ENCODE results near the gene POMGNT1. TPM values are rescaled to one million over a fixed set of nuclear protein-coding genes. Genes with fewer than 3 reads are reported as not detected.
A peak's percentile ranks its signal among the peaks of the same experiment; 100 is the strongest.
"Not testable (repeated sequence)": the region's sequence is repeated elsewhere in the genome, so short reads cannot be mapped to it uniquely, and the experiment has no call there.

Gene POMGNT1
- total and polyA plus RNA-seq, 10 donors = 21.6 to 59.5 (median 32.4) TPM

DNA sequence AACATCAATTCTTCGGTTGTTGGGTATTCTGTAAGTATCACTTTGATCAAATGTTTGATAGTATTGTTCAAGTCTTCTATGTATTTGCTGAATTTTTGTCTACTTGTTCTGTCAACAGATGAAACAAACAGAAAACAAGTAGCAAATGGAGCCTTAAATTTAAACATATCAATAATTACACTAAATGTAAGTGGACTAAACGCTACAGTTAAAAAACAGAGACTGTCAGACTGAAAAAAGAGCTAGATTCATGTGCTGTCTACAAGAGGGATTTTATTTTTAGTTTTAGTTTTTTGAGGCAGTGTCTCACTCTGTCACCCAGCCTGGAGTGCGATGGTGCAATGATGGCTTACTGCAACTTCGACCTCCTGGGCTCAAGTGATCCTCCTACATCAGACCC is 38.6 kb upstream of the POMGNT1 start:
- peaks cover 0 to 21% (median 14%) of the 10 kb centered on the region in 8 donors for H3K9me3 ChIP-seq
- DNase-seq = no peak
- H3K27me3 ChIP-seq (replicated peaks in 1 of 7) = no peaks in the 10 kb centered on the region
- WGBS, 5 donors = 88 to 95% (median 92%) methylated on average over 4 of the region's 4 CpGs
- no peaks in the 10 kb centered on the region for H3K36me3 ChIP-seq
- no peak overlapping the region for H3K27ac ChIP-seq
- TF ChIP-seq, protein P1, sequence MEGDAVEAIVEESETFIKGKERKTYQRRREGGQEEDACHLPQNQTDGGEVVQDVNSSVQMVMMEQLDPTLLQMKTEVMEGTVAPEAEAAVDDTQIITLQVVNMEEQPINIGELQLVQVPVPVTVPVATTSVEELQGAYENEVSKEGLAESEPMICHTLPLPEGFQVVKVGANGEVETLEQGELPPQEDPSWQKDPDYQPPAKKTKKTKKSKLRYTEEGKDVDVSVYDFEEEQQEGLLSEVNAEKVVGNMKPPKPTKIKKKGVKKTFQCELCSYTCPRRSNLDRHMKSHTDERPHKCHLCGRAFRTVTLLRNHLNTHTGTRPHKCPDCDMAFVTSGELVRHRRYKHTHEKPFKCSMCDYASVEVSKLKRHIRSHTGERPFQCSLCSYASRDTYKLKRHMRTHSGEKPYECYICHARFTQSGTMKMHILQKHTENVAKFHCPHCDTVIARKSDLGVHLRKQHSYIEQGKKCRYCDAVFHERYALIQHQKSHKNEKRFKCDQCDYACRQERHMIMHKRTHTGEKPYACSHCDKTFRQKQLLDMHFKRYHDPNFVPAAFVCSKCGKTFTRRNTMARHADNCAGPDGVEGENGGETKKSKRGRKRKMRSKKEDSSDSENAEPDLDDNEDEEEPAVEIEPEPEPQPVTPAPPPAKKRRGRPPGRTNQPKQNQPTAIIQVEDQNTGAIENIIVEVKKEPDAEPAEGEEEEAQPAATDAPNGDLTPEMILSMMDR (IDR thresholded peaks at IDR 0.05 in 8 of 11, conservative IDR thresholded peaks at IDR 0.05 in 3 of 11) = no peak
- TF ChIP-seq POLR2A (IDR thresholded peaks at IDR 0.05) (no peak), POLR2AphosphoS5 (IDR thresholded peaks at IDR 0.05) (no peak)
- intact Hi-C loops (cut with DNase I; ENCODE audit: low total_unique reads) = no loop called here
- no peak overlapping the region for H3K4me3 ChIP-seq
- no peaks in the 10 kb centered on the region for H3K4me1 ChIP-seq

DNA sequence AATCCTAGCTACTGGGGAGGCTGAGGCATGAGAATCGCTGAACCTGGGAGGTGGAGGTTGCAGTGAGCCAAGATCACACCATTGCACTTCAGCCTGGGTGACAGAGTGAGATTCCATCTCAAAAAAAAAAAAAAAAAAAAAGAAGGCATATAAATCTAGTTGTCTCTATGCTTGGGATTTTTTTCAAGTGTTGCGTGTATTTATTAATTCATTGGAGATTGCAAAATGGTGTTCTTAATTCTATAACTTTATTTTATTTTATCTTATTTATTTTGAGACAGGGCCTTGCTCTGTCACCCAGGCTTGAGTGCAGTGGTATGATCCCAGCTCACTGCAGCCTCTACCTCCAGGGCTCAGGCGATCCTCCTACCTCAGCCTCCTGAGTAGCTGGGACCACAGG is 33.0 kb upstream of the POMGNT1 start:
- 92 to 99% (median 95%) methylated on average over 3 of the region's 3 CpGs for WGBS, 5 donors
- H3K9me3 ChIP-seq; H3K27ac ChIP-seq; H3K4me1 ChIP-seq; intact Hi-C loops (cut with DNase I; ENCODE audit: low total_unique reads); H3K4me3 ChIP-seq; DNase-seq; H3K36me3 ChIP-seq; H3K27me3 ChIP-seq (replicated peaks in 1 of 7): not testable (repeated sequence)

DNA sequence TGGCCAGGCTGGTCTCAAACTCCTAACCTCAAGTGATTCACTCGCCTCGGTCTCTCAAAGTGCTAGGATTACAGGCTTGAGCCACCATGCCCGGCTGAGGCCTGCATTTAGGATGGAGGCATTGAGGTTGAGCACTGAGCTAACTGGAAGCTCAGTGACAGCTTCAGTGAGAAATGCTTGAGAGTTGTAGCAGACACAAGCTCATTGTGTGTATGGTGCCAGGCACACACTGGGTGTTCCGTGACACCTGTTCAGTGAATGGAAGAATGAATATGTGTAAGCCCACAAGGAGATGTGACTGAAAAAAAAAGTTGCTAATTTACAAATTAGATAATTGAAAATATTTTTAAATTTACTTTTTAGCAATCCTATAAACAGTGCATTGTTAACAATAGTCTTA is 26.7 kb upstream of the POMGNT1 start:
- H3K4me3 ChIP-seq = no peak overlapping the region
- intact Hi-C loops (cut with DNase I; ENCODE audit: low total_unique reads) = loop anchor here (5.0 kb wide), 1 partner anchor 188 kb away; no protein-coding TSS in a partner anchor
- WGBS, 5 donors = 82 to 95% (median 93%) methylated on average over 4 of the region's 4 CpGs

DNA sequence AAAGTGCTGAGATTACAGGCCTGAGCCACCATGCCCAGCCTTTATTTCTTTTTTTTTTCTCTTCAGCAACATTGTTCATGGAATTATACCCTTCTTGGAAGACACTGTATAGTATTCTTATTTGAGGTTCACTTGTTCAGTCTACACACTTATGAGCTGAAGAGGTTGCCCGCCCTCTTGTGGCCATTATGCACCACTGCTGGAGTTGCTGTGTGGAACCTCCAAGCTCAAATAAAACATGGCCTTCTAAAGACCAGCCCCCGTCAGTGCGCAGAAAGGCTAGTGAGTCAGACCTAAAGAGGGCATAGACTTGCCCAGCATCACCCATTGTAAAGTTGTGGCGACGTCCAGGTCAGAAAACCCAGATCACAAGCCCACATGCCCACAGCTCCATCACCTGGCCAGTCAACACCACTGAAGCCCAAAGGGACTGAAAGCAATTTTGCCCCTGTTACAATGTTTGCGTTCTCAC is 25.3 kb upstream of the POMGNT1 start:
- intact Hi-C loops (cut with DNase I; ENCODE audit: low total_unique reads) = loop anchor here (5.0 kb wide), 1 partner anchor 186 kb away; no protein-coding TSS in a partner anchor
- DNase-seq = peak; percentile 83
- WGBS, 5 donors = 13 to 26% (median 20%) methylated on average over 6 of the region's 6 CpGs
- Histone ChIP-seq H3K4me1 (peaks cover 0 to 9% (median 7%) of the 10 kb centered on the region in 6 donors), H3K4me3 (no peak overlapping the region), H3K27ac (no peak overlapping the region), H3K27me3 (replicated peaks in 1 of 7) (no peaks in the 10 kb centered on the region), H3K9me3 (no peaks in the 10 kb centered on the region), H3K36me3 (no peaks in the 10 kb centered on the region)
- no peak for TF ChIP-seq POLR2A (IDR thresholded peaks at IDR 0.05)
- TF ChIP-seq POLR2AphosphoS5 (IDR thresholded peaks at IDR 0.05) = no peak
- TF ChIP-seq, protein P1 (IDR thresholded peaks at IDR 0.05 in 8 of 11, conservative IDR thresholded peaks at IDR 0.05 in 3 of 11) = peak; percentile 67 to 93 (median 89)

More for the DNA sequence above, 26.7 kb upstream of the POMGNT1 start:
- no peaks in the 10 kb centered on the region for H3K9me3 ChIP-seq
- TF ChIP-seq POLR2A (IDR thresholded peaks at IDR 0.05) = no peak
- TF ChIP-seq, protein P1 (IDR thresholded peaks at IDR 0.05 in 8 of 11, conservative IDR thresholded peaks at IDR 0.05 in 3 of 11) = no peak
- H3K36me3 ChIP-seq = no peaks in the 10 kb centered on the region
- no peaks in the 10 kb centered on the region for H3K27me3 ChIP-seq (replicated peaks in 1 of 7)
- H3K4me1 ChIP-seq = peaks cover 0 to 14% (median 7%) of the 10 kb centered on the region in 6 donors
- no peak overlapping the region for H3K27ac ChIP-seq
- no peak for DNase-seq

DNA sequence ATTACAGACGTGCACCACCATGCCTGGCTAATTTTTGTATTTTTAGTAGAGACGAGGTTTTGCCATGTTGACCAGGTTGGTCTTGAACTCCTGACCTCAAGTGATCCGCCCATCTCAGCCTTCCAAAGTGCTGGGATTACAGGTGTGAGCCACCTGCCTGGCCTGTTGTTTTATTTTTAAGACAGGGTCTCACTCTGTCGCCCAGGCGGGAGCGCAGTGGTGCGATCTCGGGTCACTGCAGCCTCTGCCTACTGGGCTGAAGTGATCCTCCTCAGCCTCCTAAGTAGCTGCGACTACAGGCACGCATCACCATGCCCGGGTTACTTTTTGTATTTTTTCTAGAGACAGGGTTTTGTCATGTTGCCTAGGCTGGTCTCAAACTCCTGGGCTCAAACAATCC is 24.8 kb upstream of the POMGNT1 start:
- not testable (repeated sequence) for H3K9me3 ChIP-seq; DNase-seq; H3K36me3 ChIP-seq; H3K27me3 ChIP-seq (replicated peaks in 1 of 7); H3K27ac ChIP-seq; H3K4me3 ChIP-seq; H3K4me1 ChIP-seq
- WGBS, 5 donors = 75 to 82% (median 78%) methylated on average over 11 of the region's 11 CpGs
- intact Hi-C loops (cut with DNase I; ENCODE audit: low total_unique reads) = loop anchor here (5.0 kb wide), 1 partner anchor 186 kb away; no protein-coding TSS in a partner anchor
